NOMO-1 (cell line): ENCODE data around the gene WNT6.

Experiments used
- DNase-seq, 2 experiments: peaks; one replicate each; lab custom pipeline; 2025; ENCODE audit not compliant: unreplicated experiment in 2 of 2; lab: John Stamatoyannopoulos, UW

WNT6 gene

GRCh38 chr2:218875692-218876246, 16.2 kb downstream of the WNT6 start:
- no peak for DNase-seq

- DNase-seq, result peak in 1 of 2 experiments; percentile 51
Measured at GRCh38 chr2:218876562-218877219, 17.1 kb downstream of the WNT6 start.

DNA sequence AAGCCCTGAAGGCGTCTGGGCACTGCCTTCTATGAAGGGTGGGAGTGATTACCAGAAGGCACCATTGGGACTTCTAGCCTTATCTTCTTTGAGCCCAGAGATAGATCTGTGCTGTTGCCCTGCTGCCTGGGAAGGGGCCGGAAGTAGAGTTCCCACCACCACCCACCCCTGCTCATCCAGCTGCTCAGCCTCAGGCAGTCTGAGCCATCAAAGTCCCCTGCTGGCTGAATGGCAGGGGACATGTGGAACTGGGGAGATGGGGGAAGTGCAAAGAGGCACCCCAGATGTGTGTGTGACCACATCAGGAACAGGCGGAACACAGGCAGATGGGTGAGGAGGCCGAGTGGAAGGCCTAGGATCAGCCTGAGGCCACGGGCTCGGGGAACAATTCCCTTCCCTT, 17.7 kb downstream of the WNT6 start:
- DNase-seq, result no peak

DNA sequence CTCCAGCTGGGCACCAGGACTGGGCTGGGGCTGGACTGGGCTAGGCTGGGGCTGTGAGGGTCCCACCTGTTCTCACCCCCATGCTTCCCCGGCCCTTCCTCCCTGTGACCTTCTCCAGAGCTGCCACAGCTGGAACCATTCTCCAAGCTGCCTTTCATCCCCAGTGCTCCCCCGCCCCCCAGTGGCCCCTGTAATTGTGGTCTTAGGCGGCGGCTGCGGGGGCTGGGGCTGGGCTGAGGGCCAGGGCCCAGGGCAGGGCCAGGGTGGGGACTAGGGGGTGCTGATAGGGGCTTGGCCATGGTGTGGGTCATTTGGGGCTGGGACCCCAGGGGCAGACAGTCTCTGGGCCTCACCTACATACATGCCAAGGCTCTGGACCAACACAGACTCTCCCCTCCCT, 18.3 kb downstream of the WNT6 start:
- no peak for DNase-seq

- no peak for DNase-seq
Measured at GRCh38 chr2:218878486-218878885, 18.9 kb downstream of the WNT6 start.

- no peak for DNase-seq
Measured at GRCh38 chr2:218878926-218879761, 19.5 kb downstream of the WNT6 start.

DNA sequence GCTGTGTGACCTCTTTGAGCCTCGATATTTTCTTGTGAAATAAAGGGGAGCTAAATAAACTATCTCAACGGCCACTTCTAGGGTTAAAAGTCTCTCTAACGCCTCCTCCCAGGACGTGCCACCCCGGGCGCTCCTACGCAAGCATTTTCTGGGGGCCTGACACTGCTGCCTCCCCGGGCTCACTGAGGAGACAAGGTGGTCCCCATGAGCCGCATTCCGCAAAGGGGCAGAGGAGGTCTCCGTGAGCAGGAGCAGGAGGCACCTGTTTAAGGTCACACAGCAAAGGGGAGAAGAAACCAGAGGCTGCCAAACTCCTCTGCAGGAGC, 20.1 kb downstream of the WNT6 start:
- no peak for DNase-seq

DNA sequence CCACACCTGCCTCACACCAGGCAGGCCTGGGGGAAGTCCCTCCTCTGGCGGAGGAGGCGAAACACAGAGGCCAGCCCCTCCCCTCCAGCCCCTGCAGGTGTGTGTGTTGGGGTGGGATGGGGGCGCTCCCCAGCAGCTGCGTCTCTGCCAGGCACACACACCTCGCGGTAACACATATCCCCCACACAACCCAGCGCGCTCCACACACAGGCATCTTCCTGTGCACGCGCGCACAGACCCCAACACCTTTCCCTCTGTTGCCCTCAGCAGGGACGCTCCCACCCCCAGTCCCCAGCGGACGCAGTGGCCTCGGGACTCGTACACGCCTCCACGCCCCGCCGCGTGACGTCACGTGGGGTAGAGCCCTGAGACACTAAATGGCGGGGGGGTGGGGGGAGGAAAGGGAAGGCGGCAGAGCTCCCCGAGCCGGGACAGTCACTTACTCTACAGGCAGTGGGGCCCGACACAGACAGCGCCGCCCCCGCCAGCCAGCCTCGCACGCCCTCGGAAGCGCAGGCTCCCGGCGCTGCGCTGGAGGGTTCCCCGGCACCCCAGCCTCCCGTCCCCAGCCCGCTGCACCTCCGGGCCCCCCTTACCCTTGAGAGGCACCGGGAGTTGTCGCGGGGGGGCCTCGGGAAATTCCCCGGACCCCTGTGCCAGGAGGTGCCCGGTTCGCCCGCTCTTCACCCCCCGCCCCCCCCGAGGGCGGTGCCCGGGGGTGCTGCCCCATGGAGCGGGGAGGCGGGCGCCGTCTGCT, 20.7 kb downstream of the WNT6 start, which contains the start of gene WNT10A:
Gene WNT10A, plus strand, starts transcription at position 751 of the 757 bp plus-strand sequence. CDS start 144 bp downstream, outside the sequence.
- DNase-seq, result no peak

DNA sequence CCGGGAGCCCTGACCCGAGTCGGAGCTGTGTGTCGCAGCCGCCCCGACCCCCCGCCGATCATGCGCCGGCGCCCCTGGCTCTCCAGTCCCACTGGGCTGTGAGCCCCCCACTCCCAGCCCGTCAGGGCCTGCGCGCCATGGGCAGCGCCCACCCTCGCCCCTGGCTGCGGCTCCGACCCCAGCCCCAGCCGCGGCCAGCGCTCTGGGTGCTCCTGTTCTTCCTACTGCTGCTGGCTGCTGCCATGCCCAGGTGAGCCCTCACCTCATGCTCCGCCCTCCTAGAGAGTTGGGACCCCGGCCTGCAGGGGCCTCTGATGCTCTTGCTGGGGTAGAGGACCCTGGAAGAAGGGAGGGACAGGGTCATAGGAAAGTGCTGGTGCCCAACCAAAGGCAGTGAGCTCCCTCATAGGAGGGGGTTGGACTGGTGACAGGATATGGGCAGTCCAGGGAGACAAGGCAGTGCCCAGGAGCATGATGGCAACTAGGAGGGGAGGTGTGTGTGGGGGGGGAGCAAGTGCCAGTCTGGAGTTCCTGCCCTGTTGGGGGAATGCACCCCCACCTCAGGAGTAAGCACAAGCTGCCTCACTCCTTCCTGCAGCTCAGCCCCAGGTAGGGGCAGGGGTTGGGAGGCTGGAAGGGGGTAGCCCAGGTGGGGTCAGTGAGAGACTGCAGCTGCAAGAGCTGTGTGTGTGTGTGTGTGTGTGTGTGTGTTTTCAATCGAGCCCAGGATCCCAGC, 21.4 kb downstream of the WNT6 start:
- no peak for DNase-seq

- no peak for DNase-seq
Measured at GRCh38 chr2:218881744-218882460, 22.3 kb downstream of the WNT6 start.

DNA sequence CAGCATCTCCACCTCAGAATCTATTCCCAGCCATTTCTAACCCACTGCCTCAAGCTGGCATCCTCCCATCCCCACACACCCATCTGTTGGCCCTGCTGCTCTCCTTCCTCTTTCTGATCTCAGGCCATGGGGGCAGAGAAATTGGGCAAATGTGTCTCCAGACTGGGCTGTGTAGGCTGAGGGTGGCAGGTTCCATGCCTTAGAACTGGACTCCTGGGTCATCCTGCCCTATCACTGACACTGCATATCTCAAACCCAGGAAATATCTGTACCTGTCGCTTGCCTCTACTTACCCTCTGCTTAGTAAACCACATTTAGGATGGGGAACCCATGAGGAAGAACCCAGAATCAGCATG, 22.8 kb downstream of the WNT6 start:
- DNase-seq, result no peak

GRCh38 chr2:218882866-218883366, 23.3 kb downstream of the WNT6 start:
- no peak for DNase-seq

GRCh38 chr2:218883491-218884490, 24.2 kb downstream of the WNT6 start:
- DNase-seq, result no peak

DNA sequence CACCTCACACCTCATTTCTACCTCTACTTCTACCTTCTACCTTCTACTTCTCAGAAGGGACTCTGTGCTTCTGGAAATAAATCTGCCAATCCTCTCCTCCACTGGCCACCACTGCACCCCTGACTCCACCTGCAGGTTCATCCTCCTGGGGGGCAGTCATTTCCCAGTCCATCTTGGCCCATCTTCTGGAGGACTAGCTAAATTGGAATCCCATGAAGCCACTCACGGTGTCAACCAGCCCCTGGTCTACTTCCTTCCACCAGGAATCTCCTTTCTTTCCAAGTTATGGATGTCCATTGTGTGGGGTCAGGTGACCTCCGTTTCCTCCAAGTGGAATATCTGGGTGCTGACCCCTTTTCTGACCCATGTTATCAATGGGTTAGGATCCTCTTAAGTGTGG, 24.9 kb downstream of the WNT6 start:
- DNase-seq, result no peak

DNA sequence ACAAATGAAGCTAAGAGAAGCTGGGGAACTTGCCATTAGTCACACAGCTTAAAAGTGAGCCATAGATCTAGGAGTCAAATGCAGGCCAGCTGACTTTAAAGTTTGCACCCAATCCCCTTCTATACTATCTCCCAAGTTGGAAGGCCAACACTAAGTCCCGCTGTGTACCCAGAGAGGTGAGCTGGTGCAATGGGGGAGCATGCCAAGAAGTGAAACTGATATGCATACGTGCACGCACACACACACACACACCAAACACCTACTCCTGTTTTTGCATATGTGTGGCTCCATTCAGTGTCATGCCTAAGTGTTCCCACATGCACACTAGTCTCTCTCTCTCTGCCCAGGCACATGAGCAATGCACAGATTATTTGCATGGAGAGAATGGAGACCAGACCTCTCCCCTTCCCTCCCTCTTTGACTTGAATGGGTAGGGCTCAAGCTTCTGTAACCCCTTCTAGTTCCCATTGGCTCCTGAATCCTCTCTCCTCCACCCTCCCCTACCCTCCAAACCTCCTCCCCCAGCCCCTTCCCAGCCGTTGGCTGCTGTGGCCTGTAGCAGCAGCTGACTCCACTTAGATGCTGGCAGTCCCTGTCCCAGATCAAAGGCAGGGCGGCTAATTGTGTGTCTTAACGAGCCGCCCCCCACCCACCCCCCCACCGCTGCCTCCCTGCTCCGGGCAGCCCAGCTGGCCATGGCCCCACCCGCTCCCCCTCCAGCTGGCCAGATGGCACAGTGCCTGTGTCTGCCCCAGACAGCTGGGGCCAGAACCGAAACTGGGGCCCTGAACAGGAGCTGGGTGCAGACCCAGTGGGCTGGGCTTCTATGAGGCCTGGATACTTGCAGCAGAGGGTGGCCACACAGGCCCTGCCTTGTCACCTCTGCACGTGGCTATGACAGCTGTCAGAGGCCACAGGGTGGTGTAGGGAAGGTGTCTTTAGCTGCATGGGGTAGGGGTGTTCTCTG, 26.7 kb downstream of the WNT6 start:
- no peak for DNase-seq

DNA sequence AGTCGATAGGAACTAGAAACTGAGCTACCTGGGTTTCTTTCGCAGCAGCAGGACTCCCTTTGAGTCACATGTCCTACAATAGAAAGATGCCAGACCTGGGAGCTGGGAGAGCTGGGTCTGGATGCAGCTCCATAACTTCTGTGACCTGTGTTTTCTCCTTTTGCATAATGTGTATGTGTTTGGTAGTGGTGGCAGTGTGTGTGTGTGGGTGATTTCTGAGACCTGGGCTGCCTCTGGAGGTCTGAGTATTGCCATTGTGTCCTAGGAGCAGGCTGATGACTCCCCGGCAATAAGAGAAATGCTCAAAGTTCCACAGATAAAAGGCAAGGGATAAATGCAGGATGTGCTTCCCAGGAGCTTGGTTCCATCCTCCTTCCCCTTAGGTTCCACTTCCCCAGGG, 27.5 kb downstream of the WNT6 start:
- no peak for DNase-seq

- no peak for DNase-seq
Measured at GRCh38 chr2:218888341-218888740, 28.7 kb downstream of the WNT6 start.

GRCh38 chr2:218889937-218890336, 30.3 kb downstream of the WNT6 start:
- no peak for DNase-seq
